Lower leg skin (tissue), 3 donors: ENCODE results near the gene AP1S2.

Experiments used
- POLR2A ChIP-seq, 2 donors: fragments of 450-650 bp; IDR thresholded peaks; one replicate each; pipeline ENCODE4 v1.6.1; 2016 to 2017; ENCODE audit warnings: antibody characterized with exemption in 2 of 2, mild to moderate bottlenecking in 1 of 2, moderate library complexity in 1 of 2
- TF ChIP-seq, protein P1 (sequence below), 3 donors: fragments of 450-650 bp; IDR thresholded peaks; one replicate each; pipeline ENCODE4 v1.5.1; 2016; ENCODE audit warnings: antibody characterized with exemption in 3 of 3, mild to moderate bottlenecking in 3 of 3, moderate library complexity in 2 of 3

DNA sequence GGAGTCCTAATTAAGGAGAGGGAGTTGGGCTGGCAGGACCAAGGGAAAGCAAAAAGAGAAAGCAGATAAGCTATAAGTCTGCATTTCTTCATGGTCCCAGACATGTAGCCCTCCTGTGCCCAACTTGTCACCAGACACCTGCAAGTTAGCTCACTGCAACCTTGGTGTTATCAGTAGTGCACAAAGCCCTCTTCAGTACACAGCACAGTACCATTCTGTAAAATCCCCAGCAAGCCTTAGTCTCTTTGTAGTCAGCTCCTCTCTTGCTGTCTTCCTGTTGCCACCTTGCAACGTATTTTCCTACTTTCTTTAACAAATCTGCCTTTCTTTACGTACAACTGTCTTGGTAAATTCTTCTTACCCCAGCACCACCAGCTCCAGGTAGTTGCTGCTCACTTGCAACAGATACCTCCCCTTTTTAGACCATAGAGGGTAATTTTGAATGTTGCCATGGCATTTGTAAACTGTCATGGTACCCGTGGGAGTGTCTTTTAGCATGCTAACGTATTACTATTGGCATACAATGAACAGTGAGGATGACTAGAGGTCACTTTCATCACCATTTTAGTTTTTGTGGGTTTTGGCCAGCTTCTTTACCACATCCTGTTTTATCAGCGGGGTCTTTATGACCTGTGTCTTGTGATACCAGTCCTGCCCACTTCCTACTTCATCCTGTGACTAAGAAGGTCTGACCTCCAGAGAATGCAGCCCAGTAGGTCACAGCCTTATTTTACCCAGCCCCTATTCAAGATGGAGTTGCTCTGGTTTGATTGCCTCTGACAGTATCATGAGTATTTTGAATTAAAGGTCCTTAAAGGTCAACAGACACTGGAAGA lies 28.3 kb upstream of the AP1S2 start:
- TF ChIP-seq, protein P1, sequence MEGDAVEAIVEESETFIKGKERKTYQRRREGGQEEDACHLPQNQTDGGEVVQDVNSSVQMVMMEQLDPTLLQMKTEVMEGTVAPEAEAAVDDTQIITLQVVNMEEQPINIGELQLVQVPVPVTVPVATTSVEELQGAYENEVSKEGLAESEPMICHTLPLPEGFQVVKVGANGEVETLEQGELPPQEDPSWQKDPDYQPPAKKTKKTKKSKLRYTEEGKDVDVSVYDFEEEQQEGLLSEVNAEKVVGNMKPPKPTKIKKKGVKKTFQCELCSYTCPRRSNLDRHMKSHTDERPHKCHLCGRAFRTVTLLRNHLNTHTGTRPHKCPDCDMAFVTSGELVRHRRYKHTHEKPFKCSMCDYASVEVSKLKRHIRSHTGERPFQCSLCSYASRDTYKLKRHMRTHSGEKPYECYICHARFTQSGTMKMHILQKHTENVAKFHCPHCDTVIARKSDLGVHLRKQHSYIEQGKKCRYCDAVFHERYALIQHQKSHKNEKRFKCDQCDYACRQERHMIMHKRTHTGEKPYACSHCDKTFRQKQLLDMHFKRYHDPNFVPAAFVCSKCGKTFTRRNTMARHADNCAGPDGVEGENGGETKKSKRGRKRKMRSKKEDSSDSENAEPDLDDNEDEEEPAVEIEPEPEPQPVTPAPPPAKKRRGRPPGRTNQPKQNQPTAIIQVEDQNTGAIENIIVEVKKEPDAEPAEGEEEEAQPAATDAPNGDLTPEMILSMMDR (IDR thresholded peaks at IDR 0.05) = no peak
- no peak for TF ChIP-seq POLR2A (IDR thresholded peaks at IDR 0.05)
